HG03025 (cell line): ENCODE measurements around the gene SEMA3A.

Source experiments
- ATAC-seq: cut with Tn5 transposase; IDR thresholded peaks from one replicate; pipeline ENCODE4 v1.9.1; 2021; ENCODE audit warnings: mild to moderate bottlenecking, moderate library complexity; ENCODE audit not compliant: unreplicated experiment, low FRiP score

Gene SEMA3A

DNA sequence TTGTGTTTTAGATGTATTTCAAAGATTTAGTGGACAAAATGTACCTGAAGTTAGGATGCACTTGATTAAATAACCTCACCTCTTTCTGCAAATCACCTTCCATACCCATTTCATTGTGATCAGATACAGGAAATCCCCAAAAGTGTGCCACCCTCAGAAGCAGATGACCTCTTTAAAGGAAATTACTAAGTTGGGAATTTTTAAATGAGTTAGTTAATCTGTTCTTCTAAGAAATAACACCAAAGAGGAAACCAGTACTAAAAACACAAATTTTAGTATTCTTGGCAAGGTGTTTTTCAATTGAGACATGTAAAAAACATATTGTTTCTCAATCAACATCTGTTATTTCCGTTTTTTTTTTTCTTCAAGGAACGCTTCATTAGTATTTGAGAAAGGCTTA lies 4.6 kb upstream of the SEMA3A start:
- no peak for ATAC-seq

DNA sequence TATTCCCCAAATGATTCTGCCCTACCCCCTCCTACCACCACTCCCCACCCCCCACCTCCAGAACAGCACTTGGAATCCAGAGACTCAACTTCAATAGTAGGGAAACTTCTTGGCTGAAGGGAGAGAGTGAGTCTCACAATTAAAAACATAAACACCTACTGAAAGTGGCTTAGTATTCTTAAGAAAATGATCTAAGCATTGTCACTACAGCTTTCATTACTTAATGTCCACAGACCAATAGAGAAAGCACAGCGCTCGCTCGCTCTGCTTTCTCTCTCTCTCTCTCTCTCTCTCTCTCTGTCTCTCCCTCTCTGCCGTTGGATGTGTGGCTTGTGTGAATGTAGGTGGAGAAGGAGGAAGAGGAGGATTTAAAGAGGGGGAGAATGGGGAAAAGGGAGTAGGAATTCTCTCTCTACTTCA lies 1.5 kb upstream of the SEMA3A start:
- no peak for ATAC-seq

DNA sequence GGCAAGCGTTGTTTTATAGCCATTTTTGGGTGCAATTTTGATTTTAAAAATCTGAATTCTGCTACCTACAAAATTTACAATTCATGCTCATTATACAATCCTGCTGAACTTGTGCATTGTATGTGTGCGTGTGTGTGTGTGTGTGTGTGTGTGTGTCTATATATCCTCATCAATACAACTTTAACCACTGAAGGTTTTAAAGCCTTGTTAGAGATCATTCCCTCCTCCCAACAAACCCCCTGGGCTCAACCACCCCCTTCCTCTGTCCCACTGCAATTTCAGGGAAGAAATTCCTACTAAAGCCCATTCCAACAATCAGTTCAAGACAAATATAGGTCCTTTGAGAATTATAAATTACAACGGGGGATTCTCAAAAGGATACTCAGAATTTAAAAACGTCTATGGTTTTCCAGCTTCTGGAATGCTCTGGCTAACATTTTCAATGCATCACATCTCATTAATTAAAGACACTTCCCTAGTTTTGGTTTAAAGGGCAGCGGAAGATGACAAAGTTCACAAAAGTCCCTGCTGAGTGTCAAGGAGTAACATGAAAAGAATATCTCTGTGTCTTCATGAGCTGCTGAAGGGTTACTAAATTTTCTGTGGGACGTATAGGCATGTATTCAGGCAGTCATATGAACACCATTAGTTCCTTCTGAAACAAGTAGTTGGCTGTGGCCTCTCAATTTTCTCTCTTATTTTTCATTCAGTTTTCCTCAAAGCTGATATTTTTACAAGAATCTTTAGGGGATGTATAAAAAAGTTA lies 889 bp upstream of the SEMA3A start:
- ATAC-seq = no peak

GRCh38 chr7:84193747-84194146 lies 842 bp downstream of the SEMA3A start:
- no peak for ATAC-seq

- ATAC-seq = no peak
Measured at GRCh38 chr7:84191842-84192241, 2.7 kb downstream of the SEMA3A start.

DNA sequence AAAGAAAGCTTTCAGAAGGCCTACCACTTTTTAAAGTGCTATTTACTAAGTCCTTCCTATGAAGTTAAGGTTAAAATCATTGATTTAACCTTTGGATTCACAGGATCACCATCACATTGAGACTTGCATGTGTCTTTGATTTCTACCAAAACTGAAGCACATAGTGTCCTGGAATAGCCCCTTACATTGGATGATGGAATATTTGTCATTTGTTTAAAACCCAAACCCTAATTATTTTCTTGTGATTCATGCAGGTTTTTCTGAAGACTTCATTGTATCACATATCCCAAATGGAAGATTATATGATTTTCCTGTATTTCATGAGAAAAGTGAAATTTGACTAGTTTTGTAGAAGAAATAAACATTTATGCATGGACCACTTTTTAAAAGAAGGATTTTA lies 3.3 kb downstream of the SEMA3A start:
- ATAC-seq = no peak

GRCh38 chr7:84190016-84190705 lies 4.4 kb downstream of the SEMA3A start:
- no peak for ATAC-seq

GRCh38 chr7:84188786-84189405 lies 5.7 kb downstream of the SEMA3A start:
- no peak for ATAC-seq

DNA sequence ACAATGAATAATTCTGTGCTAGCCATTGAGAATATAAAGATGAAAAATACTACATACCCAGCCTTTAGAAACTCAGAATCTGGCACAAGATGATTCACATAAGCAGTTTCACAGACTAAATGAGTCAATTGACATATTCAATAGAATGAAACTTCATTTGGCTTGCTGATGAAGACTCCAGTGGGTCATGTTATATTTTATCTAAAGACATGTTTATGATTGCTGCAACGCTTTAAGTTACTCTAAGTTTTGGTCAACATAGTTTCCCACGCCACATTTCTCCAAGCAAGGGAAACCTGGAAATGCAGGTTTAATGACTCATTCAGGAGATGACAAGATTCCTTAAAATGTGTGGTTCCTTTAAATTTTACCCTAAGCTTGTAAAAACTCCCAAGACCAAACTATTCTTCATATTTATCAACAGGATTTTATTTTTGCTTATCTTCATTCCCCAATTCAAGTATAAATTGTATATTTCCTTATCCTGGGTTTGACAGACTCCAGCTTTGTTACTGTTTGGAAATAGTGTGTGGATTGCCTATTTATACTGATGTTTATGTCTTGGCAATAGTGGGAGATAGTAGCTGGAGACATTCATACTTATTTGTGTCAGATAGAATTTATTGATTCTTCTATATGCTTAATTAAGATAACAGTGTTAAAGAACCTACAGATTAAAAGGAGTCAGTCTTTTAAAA lies 6.6 kb downstream of the SEMA3A start:
- no peak for ATAC-seq

- ATAC-seq = no peak
Measured at GRCh38 chr7:84187087-84187805, 7.3 kb downstream of the SEMA3A start.

- no peak for ATAC-seq
Measured at GRCh38 chr7:84183741-84184140, 10.8 kb downstream of the SEMA3A start.

GRCh38 chr7:84182301-84182700 lies 12.3 kb downstream of the SEMA3A start:
- ATAC-seq = no peak

DNA sequence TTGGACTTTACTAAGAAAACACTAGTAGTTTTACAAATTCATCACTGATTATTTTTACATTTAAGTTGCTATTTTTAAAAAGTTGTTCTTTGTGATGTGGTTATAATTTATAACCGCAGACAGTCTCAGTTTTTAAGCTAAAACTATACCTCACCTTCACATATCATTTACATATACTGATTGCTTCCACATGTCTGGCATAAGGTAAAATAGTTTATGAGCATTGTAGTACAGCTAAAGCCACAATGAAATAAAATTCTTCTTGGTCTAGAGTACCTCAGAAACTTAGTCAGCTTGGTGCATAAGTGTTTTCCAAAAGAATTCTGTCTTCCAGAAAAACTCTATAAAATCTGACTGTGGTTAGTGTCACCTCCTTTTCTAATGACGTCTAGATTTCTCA lies 13.0 kb downstream of the SEMA3A start:
- no peak for ATAC-seq

DNA sequence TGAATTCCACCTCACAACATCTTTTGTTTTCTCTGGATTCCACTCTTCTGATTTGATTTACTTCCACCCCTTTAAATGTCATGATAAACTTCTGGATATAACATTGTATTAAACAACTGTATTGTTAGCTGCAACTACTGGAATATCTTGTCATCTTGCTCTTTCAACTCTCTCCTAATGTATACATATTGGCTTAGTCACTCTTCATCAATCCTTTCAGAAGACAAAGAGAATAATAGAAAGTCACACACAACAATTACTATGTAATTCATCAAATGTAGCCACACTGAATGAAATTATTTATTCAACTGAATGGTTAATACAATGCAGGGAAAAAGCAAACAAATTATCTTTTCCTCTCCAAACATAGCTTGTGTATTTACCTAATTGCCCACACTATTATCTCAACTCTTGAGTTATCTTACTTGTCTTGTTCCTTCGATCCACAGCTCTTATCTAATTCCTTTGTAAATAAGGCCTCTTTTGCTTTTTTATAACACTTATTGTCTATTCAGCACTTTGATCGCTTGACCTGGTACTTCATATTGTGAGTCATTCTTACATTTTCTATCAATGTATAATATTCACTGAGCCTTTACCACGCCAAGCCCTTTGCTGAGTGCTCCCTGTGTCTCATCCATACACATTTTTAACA lies 16.7 kb downstream of the SEMA3A start:
- no peak for ATAC-seq

DNA sequence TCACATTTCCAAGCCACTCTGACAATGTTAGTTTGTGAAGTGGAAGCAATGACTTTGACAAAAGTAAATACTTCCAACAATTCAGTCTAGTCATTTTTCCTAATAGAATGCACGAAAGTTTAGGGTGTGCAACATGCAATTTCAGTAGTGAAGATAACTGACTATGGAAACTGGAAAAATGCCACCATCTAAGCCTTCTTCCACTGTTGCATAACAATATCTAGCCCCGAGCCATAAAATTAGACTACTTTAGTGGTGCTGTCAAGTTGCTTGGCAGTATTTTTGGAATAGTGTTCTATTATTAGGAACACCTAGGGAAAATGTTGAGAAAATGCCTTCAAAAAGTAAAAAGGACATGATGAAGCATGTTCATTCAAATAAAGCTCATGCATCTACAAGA lies 17.9 kb downstream of the SEMA3A start:
- ATAC-seq = no peak

- no peak for ATAC-seq
Measured at GRCh38 chr7:84175461-84175860, 19.1 kb downstream of the SEMA3A start.

DNA sequence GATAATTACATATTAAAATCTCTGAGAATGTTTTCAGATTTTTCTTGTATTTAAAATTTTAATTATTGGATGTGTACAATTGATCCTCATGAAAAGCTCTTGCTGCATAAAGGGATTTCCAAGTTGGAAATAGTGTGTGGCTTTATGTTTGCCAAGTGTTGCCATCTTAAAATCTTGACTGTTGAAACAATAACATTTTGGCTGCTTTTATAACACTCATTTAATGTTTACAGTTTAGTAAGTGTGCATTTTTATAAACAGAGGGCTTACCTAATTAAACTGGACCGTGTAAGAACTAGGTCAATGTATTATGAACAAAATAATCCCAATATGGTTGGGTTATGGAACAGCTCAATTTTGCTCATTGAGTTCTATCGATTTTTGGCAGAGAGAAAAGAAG lies 23.9 kb downstream of the SEMA3A start:
- no peak for ATAC-seq

DNA sequence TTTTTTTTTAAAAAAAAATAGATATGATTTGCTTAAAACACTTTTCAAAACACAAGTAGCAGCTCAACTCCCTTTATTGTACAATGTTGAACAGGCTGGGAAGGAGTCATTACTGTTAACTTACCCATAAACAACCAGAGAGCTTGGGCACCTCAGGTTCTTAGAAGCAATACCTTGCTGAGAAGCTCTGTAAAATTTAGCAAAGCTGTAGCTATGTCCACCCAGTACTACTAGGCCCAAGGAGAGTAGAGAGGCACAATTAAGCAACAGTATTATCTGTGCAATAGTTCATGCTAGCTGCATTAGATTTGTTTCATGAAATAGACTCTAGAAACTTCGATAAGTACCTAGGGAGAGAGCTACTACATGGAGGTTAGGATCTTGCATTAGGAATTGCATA lies 32.0 kb downstream of the SEMA3A start:
- no peak for ATAC-seq

- no peak for ATAC-seq
Measured at GRCh38 chr7:84162125-84162524, 32.5 kb downstream of the SEMA3A start.

- no peak for ATAC-seq
Measured at GRCh38 chr7:84161398-84161797, 33.2 kb downstream of the SEMA3A start.
